GM18505 (cell line): ENCODE results near the gene KNDC1.

ENCODE experiments used
- ATAC-seq: cut with Tn5 transposase; IDR thresholded peaks from one replicate; pipeline ENCODE4 v1.9.1; 2021; ENCODE audit not compliant: unreplicated experiment
- POLR2A ChIP-seq: IDR thresholded peaks from 4 replicates; pipeline ENCODE4 v1.6.1; 2011; ENCODE audit warnings: borderline replicate concordance; ENCODE audit not compliant: insufficient read depth, insufficient read length; ENCODE audit errors: extremely low read depth

KNDC1 gene

DNA sequence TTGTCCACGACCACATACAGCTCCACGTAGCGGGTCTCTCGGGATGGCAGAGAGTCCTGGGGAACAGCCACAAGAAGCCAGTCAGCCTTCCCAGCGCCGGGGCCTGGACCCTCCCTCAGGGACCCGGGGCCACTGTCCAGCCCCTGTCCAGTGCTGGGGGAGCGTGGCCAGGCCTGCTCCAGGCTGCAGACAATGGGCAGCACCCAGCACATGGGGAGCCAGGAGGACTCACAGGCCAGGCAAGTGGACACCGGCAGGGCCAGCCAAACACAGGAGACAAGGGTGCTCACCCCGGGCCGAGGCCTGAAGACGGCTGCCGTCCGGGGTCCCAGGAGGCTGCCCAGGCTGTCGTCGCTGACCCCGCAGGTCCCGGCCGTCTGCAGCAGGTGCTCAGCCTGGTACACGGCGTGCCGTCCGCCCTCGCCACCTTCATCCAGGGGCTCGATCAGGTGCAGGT, 113.0 kb downstream of the KNDC1 start:
- no peak for ATAC-seq
- no peak for TF ChIP-seq POLR2A

DNA sequence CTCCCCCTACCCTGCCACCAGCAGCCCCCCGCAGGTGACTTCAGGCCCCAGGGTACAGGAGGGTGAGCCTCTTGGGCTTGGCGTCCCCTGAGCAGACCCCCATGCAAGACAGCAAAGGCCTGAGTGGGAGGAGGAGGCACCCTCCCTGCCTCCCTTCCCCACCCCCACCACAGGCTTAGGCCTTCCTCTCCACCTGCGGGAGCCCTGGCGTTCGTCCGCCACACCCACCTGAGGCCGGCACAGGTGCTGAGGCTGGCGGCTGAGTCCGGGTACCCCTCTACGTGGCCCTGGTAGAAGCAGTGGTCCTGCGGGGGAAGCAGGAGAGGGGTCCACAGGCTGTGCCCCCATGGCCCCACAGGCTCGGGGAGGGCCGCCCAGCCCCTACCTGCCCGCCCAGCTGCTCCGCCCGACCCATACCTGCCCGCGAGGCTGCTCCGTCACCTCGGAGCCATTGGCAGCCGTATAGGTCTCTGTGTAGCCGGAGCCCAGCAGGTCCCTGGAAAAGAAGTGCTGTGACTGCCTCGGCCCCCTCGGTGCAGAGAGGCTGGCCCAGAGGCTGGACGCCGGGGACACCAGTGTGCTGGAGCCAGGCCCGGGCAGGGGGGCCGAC, 113.6 kb downstream of the KNDC1 start:
- TF ChIP-seq POLR2A, result no peak
- ATAC-seq, result no peak

DNA sequence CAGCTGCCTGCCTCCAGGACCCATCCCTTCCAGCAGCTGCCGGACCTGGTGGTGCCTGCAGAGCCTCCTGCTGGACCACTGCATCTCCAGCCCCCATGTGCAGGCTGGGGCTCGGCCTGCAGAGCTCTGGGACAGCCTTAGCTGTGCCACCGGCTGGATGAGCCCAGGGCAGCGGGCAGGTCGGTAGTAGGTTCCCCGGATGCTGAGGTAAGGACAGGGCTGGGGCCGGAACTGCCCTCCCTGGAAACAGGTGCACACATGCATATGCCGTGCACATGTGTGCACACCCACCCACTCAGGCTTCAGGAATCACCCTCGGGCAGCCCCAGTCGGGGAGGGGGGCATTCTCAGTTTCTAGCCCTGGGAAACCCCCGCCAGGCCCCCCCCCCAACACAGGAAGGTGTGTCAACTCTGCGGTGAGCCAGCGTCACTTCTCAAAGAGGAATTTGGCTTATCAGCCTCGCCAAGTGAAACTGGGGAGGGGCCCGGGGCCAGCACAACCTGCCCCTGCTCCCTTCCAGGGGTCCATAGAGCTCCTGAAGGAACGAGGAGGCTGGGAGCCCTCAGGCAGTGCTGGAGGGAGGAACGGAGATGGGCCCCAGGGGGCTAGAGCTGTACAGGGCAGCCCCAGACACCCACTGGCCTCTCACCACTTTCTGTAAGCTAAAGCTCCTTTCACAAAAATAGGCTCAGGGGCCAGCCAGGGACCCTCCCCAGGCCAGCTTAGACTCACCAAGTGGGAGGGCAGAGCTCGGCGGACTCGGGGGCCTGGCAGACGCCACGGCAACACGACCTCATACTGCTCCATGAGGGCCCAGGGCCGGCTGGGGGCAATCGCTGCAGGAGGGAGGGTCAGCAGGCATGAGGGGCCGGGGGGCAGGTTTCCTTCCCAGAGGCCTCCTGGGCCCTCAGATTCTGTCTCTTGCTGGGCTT, 115.0 kb downstream of the KNDC1 start:
- ATAC-seq, result peak; percentile 49
- peak; percentile 55 for TF ChIP-seq POLR2A

DNA sequence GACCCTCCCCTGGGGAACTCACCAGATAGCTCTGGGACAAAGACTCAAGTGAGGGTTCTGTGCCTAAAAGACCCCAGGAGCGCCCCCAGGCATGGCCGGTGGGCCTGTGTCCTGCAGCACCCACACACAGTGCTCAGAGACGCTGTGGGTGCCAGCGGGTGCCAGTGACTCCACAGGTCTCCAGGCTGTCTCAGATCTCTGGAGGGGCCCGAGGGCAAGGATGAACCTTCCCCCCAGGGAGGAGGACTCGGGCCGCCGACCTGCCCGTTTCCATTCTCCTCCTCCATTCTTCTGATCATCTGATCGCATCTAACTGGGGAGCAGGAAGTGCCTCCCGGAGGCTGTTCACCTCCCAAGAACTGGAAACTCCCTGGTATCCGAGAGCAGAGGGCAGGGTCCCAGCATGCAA, 115.7 kb downstream of the KNDC1 start:
- peak; percentile 32 for ATAC-seq
- TF ChIP-seq POLR2A, result peak; percentile 43
